SK-N-SH treated with all-trans-retinoic acid at 6 μM for 48 hours (cell line): Measurements from ENCODE around the gene IER2.
A peak's percentile ranks its signal among the peaks of the same experiment; 100 is the strongest.
"Not testable (repeated sequence)": the region's sequence is repeated elsewhere in the genome, so short reads cannot be mapped to it uniquely, and the experiment has no call there.

Source experiments
- ATAC-seq: fragments of 200-7000 bp; cut with Tn5 transposase; 3 replicates; pipeline ENCODE4 v1.9.1; 2020; ENCODE audit warnings: mild to moderate bottlenecking, moderate library complexity
- BACH2 ChIP-seq: fragments of 250-450 bp; sonication (Bioruptor Pico); IDR thresholded peaks from 2 replicates; pipeline ENCODE4 v1.9.0; 2021; ENCODE audit warnings: mild to moderate bottlenecking, borderline replicate concordance
- CSDC2 ChIP-seq: fragments of 250-450 bp; sonication (Bioruptor Pico); IDR thresholded peaks from 2 replicates; pipeline ENCODE4 v1.5.0; 2020; ENCODE audit warnings: mild to moderate bottlenecking, moderate library complexity
- ESRRG ChIP-seq: fragments of 250-450 bp; sonication (Bioruptor Pico); IDR thresholded peaks from 2 replicates; pipeline ENCODE4 v1.6.1; 2021; ENCODE audit warnings: mild to moderate bottlenecking
- GLIS3 ChIP-seq: fragments of 250-450 bp; sonication (Bioruptor Pico); IDR thresholded peaks from 2 replicates; pipeline ENCODE4 v1.5.0; 2020; ENCODE audit warnings: mild to moderate bottlenecking, moderate library complexity
- ISL1 ChIP-seq: fragments of 250-450 bp; sonication (Bioruptor Pico); IDR thresholded peaks from 2 replicates; pipeline ENCODE4 v2.1.2; 2022; ENCODE audit warnings: mild to moderate bottlenecking, moderate library complexity
- OSR1 ChIP-seq: fragments of 250-450 bp; sonication (Bioruptor Pico); IDR thresholded peaks from 2 replicates; pipeline ENCODE4 v1.8.0; 2022; ENCODE audit warnings: moderate library complexity, mild to moderate bottlenecking, inconsistent platforms
- PPARA ChIP-seq: fragments of 250-450 bp; sonication (Bioruptor Pico); IDR thresholded peaks from 2 replicates; pipeline ENCODE4 v1.5.0; 2020; ENCODE audit warnings: mild to moderate bottlenecking, borderline replicate concordance
- RARB ChIP-seq: fragments of 250-450 bp; sonication (Bioruptor Pico); IDR thresholded peaks from 2 replicates; pipeline ENCODE4 v1.8.0; 2021; ENCODE audit warnings: mild to moderate bottlenecking, moderate library complexity
- SNAI2 ChIP-seq: fragments of 250-450 bp; sonication (Bioruptor Pico); IDR thresholded peaks from 2 replicates; pipeline ENCODE4 v1.5.0; 2020; ENCODE audit warnings: mild to moderate bottlenecking, moderate library complexity
- TCF4 ChIP-seq: fragments of 250-450 bp; sonication (Bioruptor Pico); IDR thresholded peaks from 2 replicates; pipeline ENCODE4 v1.8.0; 2021; ENCODE audit warnings: mild to moderate bottlenecking, moderate library complexity, borderline replicate concordance
- ZC3H10 ChIP-seq: fragments of 250-450 bp; sonication (Bioruptor Pico); IDR thresholded peaks from 2 replicates; pipeline ENCODE4 v1.5.1; 2021; ENCODE audit warnings: mild to moderate bottlenecking, moderate library complexity
- ZFP3 ChIP-seq: fragments of 250-450 bp; sonication (Bioruptor Pico); IDR thresholded peaks from 2 replicates; pipeline ENCODE4 v1.5.0; 2020; ENCODE audit warnings: mild to moderate bottlenecking, moderate library complexity
- ZFP30 ChIP-seq: fragments of 450-650 bp; formaldehyde crosslinking; IDR thresholded peaks from 2 replicates; pipeline ENCODE4 v1.5.0; 2022; ENCODE audit warnings: mild to moderate bottlenecking, moderate library complexity
- ZNF565 ChIP-seq: fragments of 450-650 bp; formaldehyde crosslinking; conservative IDR thresholded peaks from 2 replicates; pipeline ENCODE4 v1.5.0; 2020; ENCODE audit warnings: low read depth, mild to moderate bottlenecking, moderate library complexity
- ZNF70 ChIP-seq: fragments of 450-650 bp; formaldehyde crosslinking; IDR thresholded peaks from 2 replicates; pipeline ENCODE4 v1.5.0; 2020; ENCODE audit warnings: mild to moderate bottlenecking, moderate library complexity
- ZNF8 ChIP-seq: fragments of 450-650 bp; formaldehyde crosslinking; IDR thresholded peaks from 2 replicates; pipeline ENCODE4 v1.5.0; 2020; ENCODE audit warnings: mild to moderate bottlenecking, moderate library complexity
- TF ChIP-seq, protein P1 (sequence below): fragments of 250-450 bp; sonication (Bioruptor Pico); IDR thresholded peaks from 2 replicates; pipeline ENCODE4 v1.5.1; 2021; ENCODE audit warnings: mild to moderate bottlenecking, moderate library complexity
- TF ChIP-seq, protein P2 (sequence below): fragments of 250-450 bp; sonication (Bioruptor Pico); IDR thresholded peaks from 2 replicates; pipeline ENCODE4 v1.5.1; 2020; ENCODE audit warnings: low read depth, mild to moderate bottlenecking, moderate library complexity
- TF ChIP-seq, protein P3 (sequence below): fragments of 250-450 bp; sonication (Bioruptor Pico); IDR thresholded peaks from 2 replicates; pipeline ENCODE4 v1.8.0; 2020; ENCODE audit warnings: mild to moderate bottlenecking, moderate library complexity, borderline replicate concordance

The IER2 gene

DNA sequence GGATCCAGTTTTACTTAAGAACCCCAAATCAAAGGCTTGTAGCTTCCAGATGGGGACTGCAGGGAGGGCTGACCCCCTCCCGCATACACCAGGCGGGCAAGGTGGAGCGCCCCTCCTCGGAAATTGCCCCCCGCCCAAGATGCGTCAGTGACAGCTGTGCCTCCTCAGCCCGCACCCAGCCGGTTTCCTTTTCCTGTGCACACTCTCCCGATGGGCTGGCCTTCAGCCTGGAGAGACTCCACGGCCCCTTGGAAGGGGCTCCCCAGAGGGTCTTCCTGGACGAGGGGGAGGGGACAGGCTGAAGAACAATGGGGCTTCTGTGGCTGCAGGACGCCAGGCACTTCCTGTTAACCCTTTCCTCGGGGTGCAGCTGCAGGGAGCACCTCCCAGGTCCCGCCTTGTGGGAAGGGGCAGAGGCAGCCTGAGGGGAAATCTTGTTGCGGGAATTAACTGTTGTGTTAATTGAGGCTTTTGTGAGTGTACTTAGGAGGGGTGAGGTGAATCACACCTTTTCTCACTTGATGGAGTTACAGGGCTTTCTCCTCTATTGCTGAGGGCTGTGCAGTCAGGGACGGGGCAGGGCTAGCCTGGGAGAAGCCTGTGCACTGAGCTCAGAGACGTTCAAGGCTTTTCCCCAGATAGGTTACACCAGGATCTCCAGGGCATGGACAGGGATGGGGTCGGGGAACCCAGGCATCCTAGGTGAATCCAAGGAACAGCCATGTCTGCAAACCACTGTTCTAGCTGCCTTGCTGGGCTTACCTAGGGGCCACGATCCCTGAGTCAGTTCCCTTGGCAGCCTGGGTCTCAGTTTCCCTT is 14.3 kb downstream of the IER2 start (continued):
- TF ChIP-seq, protein P1, sequence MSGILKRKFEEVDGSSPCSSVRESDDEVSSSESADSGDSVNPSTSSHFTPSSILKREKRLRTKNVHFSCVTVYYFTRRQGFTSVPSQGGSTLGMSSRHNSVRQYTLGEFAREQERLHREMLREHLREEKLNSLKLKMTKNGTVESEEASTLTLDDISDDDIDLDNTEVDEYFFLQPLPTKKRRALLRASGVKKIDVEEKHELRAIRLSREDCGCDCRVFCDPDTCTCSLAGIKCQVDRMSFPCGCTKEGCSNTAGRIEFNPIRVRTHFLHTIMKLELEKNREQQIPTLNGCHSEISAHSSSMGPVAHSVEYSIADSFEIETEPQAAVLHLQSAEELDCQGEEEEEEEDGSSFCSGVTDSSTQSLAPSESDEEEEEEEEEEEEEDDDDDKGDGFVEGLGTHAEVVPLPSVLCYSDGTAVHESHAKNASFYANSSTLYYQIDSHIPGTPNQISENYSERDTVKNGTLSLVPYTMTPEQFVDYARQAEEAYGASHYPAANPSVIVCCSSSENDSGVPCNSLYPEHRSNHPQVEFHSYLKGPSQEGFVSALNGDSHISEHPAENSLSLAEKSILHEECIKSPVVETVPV (CRISPR knock-in tag) = no peak
- TF ChIP-seq, protein P2, sequence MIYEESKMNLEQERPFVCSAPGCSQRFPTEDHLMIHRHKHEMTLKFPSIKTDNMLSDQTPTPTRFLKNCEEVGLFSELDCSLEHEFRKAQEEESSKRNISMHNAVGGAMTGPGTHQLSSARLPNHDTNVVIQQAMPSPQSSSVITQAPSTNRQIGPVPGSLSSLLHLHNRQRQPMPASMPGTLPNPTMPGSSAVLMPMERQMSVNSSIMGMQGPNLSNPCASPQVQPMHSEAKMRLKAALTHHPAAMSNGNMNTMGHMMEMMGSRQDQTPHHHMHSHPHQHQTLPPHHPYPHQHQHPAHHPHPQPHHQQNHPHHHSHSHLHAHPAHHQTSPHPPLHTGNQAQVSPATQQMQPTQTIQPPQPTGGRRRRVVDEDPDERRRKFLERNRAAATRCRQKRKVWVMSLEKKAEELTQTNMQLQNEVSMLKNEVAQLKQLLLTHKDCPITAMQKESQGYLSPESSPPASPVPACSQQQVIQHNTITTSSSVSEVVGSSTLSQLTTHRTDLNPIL (CRISPR knock-in tag) = no peak
- TF ChIP-seq ZFP3 (0 out of 2 replicates have a peak, but pooled peaks have one; percentile 21), ZC3H10 (CRISPR knock-in tag) (no peak), ZNF565 (CRISPR knock-in tag) (no peak), OSR1 (CRISPR knock-in tag) (no peak), ESRRG (no peak)

GRCh38 chr19:13165162-13165997 is 15.2 kb downstream of the IER2 start:
- ATAC-seq = no peak

GRCh38 chr19:13166151-13166550 is 15.9 kb downstream of the IER2 start:
- not testable (repeated sequence) for ATAC-seq

More at GRCh38 chr19:13165162-13165997, 15.2 kb downstream of the IER2 start:
- TF ChIP-seq ZC3H10 (CRISPR knock-in tag) (no peak), GLIS3 (CRISPR knock-in tag) (no peak), ZNF70 (CRISPR knock-in tag) (no peak), ISL1 (CRISPR knock-in tag) (no peak), ZFP30 (CRISPR knock-in tag) (no peak)
- TF ChIP-seq, protein P2 (CRISPR knock-in tag) = no peak
- TF ChIP-seq, all 23 proteins: peak for 0

DNA sequence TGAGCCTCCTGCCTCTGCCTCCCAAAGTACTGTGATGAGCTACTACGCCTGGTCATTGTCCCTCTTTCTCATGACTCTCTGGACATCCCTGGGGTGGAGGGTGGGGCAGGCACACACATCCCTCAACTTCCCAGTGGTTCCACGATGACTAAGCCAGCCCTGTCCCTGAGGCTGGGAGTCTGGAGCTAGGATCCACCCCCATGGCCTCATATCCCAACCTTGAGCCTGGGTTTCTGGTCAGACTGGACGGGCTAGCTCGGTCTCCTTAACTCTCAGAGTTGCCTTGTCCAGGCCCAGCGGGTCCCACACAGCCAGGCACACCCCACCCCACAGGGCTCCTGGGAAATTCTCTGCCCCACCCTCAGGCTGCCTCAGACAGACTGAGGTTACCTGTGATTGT is 19.6 kb downstream of the IER2 start:
- no peak for TF ChIP-seq TCF4 (CRISPR knock-in tag)
- TF ChIP-seq CSDC2 (CRISPR knock-in tag) = no peak
- no peak for TF ChIP-seq PPARA
- TF ChIP-seq OSR1 (CRISPR knock-in tag) = no peak
- TF ChIP-seq ZNF565 (CRISPR knock-in tag) = no peak
- TF ChIP-seq, protein P1 (CRISPR knock-in tag) = no peak
- no peak for TF ChIP-seq ESRRG
- no peak for TF ChIP-seq ZNF70 (CRISPR knock-in tag)
- no peak for TF ChIP-seq BACH2 (CRISPR knock-in tag)
- no peak for TF ChIP-seq RARB (CRISPR knock-in tag)
- no peak for TF ChIP-seq ZFP3
- TF ChIP-seq ZC3H10 (CRISPR knock-in tag) = no peak
- TF ChIP-seq GLIS3 (CRISPR knock-in tag) = no peak
- TF ChIP-seq ZFP30 (CRISPR knock-in tag) = no peak
- TF ChIP-seq SNAI2 = no peak
- TF ChIP-seq, protein P3, sequence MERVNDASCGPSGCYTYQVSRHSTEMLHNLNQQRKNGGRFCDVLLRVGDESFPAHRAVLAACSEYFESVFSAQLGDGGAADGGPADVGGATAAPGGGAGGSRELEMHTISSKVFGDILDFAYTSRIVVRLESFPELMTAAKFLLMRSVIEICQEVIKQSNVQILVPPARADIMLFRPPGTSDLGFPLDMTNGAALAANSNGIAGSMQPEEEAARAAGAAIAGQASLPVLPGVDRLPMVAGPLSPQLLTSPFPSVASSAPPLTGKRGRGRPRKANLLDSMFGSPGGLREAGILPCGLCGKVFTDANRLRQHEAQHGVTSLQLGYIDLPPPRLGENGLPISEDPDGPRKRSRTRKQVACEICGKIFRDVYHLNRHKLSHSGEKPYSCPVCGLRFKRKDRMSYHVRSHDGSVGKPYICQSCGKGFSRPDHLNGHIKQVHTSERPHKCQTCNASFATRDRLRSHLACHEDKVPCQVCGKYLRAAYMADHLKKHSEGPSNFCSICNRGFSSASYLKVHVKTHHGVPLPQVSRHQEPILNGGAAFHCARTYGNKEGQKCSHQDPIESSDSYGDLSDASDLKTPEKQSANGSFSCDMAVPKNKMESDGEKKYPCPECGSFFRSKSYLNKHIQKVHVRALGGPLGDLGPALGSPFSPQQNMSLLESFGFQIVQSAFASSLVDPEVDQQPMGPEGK (CRISPR knock-in tag) = no peak
- no peak for TF ChIP-seq ZNF8 (CRISPR knock-in tag)
- TF ChIP-seq, protein P2 (CRISPR knock-in tag) = no peak
- TF ChIP-seq, all 23 proteins: peak for 0
- no peak for ATAC-seq
